Central memory CD4-positive, alpha-beta T cell (primary cell): ENCODE measurements around the gene TIMM10B.

ENCODE experiments used
- DNase-seq: peaks from one replicate; pipeline ENCODE4 v3.0.0; 2022
- total RNA-seq, 3 experiments: gene quantifications; one replicate each; lab custom pipeline; 2026; lab: John Stamatoyannopoulos, UW

The TIMM10B gene, protein sequence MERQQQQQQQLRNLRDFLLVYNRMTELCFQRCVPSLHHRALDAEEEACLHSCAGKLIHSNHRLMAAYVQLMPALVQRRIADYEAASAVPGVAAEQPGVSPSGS
- 53.0 to 61.9 (median 53.2) reads per million in 3 experiments for total RNA-seq

DNA sequence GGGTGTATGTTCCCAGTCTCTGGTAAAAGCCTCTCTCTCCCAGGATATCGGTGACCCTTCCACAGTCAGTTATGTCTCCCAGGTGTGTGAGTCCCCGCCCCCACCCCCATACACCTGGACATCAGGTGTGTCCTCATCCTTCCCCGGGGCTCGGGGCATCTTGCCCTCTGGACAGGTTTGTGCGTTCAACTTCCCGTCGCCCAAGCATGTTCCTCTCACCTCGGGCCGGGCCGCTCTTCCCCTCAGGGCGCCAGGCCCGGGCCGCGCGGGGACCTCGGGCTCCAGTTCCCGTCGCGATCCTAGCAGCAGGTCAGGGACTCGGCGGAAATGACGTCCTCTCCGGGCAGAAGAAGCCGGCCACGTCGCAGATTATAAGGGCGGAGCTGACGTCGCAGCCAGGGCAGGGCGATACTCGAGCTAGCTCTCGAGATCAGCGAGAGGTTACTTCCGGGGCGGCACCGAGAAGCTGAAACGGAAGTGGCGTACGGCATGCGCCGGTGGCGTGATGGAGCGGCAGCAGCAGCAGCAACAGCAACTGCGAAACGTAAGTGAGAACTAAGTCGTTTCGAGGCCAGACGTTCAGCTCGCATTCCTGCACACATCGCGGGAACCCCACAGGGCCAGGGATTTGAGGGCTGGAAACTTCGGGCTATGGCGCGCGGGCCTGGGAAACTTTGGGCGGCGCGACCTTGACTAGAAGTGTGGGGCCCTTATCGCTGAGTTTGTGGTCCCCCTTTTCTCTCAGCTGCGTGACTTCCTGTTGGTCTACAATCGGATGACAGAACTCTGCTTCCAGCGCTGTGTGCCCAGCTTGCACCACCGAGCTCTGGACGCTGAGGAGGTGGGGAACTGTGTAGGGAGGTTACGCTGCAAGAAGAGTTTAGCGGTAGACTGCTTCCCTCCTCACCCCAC, at the start of gene TIMM10B, which contains the start of gene ARFIP2:
TIMM10B (plus strand) TSS at position 490 of the 912 bp plus-strand sequence; CDS start at position 506, 16 bp downstream.
ARFIP2 (minus strand) TSS at position 320 of the 912 bp plus-strand sequence. CDS start 910 bp downstream, outside the sequence.
- DNase-seq, result peak; percentile 93

DNA sequence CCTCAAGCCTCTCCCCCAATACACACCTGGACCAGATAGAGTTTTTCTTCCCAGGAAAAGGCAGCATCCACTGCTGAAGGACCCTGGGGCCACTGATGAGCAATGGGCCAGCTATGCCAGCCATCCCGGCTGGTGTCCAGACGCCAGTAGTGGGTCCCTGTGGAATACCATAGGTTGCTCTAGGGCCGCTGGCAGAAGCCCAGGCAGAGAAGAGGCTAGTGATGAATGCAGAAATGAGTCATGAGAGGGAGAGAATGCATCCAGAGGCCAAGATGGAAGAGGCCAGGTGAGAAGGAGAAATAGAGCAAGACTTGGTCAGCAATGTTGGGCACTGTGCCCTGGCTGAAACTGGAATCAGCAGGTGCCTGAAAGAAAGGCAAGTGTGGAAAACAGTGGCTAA, 49.4 kb upstream of the TIMM10B start:
- DNase-seq, result no peak

DNA sequence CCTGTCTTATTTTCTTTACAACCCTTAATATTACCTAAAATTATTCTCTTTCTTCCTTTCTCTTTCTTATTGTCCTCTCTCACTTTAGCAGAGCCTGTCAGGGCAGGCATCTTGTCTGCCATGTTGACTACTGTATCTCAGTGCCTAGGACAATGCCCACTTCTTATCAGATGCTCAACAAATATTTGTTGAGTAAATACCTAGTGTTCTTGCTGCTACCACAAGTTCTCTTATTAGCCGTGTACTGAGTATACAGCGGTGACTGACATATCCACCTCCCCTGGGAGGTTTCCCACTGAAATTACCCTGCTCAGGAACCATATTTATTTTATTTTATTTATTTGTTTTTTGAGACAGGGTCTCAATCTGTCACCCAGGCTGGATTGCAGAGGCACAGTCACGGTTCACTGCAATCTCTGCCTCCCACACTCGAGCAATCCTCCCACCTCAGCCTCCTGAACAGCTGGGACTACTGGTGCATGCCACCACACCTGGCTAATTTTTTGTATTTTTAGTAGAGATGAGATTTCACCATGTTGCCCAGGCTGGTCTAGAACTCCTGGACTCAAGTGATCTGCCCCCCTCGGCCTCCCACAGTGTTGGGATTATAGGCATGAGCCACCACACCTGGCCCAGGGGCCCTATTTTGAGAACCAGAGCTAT, 47.2 kb upstream of the TIMM10B start:
- DNase-seq, result no peak

DNA sequence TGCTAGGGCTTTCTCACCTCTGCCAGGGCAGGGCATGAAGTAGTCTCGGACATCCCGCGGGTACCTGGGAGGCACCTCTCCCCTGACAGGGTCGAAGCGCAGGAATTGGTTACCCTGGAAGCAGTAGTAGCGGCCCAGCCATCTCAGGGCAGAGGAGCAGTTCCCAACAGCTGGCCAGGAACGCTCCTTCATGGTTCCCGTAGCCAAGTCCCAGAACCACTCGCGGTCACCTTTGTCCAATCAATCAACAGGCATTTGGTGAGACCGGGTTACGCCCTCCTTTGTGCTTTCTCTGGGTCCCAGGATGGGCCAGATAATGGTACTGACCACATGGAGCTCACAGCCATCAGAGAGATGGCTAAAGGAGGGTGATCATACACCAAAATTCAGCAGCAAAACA, 43.9 kb upstream of the TIMM10B start:
- DNase-seq, result no peak

DNA sequence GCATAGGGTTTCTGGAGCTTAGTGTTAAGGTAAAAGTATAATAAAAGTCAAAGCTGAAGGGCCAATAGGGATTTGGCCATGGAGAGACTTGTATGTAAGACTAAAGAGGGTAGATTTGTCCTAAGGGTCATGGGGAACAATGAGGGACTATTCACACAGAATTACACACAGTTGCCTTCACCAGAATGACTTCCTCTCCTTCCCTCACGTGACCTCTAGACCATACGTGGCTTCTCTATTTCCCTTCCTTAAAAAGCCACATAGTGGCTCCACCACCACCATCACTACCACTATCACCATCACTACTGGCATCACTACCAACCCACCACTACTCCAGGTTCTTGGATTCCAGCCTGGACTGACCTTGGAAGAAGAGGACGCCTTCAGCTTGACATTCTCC, 43.3 kb upstream of the TIMM10B start:
- no peak for DNase-seq

DNA sequence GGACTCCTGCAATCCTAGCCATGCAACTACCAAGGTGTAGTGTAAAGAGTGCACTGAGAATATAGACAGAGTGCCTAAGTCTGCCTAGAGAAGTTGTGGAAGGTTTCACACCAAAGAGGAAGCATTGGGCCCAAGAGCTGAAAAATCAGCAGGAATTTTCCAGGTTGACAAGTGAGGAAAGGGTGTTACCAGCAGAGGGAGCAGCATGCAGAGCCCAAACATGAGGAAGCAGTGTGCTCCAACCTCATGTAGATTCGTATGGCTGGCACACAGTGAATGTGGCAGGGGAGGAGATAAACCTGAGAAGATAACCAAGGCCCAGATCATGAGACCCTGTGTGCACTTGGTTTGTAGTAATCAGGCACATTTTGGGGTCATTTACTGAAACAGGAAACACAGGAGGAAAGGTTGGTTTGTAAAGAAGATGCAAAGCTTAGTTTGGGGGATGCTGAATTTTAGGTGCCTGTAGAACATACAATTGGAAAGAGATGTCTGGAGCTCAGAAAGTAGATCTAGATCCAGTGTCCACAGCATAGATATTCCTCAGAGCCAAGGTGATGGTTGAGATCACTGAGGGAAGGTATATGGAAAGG, 42.2 kb upstream of the TIMM10B start:
- peak; percentile 21 for DNase-seq

DNA sequence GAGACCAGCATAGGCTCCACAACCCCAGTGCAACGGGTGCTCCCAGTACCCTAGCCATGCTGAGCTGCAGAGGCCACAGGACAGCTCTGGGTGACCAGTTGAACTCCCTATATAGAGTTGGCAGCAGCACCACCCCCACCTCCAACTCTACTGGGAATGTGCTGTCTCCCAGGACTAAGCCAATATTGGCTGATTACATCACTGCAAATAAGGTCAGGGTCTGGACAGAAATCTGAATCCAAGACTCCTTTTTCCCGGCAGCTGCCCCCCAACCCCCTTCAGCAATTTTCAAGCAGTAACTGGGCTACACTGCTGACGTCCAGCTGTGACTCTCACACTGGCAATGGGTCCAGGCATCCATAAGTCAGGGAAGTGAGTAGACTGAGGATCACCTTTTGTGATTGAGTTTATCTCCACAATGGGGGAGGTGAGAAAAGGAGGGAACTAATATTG, 40.4 kb upstream of the TIMM10B start, which contains the start of gene HPX:
HPX (minus strand) TSS at position 82 of the 453 bp plus-strand sequence; CDS start at position 58, 24 bp downstream.
- no peak for DNase-seq

DNA sequence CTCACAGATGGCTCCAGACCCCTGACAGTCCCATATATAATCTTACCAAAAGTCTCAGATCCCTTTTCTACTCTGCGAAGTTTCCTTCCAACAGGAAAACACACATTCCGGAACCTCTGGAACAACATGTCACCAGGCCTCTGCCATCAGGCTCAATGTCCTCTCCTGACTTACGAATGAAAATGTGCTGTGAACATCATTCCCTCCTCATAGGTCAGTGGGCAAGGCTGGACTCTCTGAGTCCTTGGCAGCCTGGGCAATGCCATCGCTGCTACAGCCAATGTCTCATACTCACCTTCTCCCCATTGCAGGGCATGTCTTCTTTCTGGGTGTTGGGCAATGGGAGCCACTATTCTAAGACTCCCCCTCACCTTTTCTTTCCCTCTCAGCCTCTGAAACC, 38.9 kb upstream of the TIMM10B start:
- no peak for DNase-seq

DNA sequence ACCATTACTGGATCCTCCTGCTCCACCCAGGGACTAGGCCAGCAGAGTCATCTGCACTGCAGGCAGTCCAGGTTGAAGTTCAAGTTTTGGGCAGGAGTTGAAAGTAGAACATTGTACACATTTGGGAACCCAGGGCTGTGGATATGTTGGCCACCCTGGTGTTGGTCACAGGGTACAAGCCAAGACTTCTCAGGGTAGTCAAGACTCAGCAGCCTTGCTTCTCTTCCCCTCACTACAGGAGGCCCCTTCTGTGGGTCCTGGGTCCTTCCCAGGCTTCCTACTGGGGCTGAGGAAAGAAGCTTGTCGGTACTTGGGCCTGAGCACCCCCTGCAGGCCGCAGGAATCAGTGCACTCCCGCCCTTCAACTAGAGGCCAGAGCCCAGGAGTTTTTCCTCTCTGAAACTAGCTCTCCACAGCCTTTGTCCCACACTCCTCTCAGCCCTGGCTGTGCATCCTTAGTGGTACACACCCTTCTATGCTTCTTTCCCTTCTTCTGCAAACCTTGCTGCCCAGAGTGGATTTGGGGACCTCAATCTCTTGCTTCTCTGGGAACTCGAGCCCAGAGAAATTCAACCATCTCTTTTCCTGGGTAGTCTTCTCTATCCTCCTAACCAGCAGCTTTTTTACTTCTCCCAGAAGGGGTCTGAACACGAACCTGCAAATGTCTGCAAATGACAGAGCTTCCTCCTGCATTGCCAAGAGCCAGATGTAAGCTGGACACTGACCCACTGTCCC, 37.9 kb upstream of the TIMM10B start:
- peak; percentile 44 for DNase-seq

DNA sequence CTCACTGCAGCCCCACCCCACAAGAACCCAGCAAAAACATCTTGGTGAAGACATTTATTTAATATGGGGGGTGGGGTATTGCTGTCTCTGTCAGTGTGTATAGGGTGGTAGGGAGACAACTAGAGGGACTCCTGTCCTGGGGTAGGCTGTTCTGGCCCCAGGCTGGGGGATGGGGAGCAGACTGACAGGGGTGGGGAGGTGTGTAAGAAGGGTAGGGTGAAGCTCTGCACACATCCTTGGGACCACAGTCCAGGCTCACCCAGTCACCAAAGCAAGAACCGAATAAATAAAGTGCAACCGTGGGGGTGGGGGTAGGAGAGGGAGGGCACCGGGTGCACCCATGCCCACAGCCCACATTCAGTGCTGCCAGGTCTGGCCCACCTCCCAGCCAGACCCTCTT, 32.7 kb upstream of the TIMM10B start:
- DNase-seq, result no peak

DNA sequence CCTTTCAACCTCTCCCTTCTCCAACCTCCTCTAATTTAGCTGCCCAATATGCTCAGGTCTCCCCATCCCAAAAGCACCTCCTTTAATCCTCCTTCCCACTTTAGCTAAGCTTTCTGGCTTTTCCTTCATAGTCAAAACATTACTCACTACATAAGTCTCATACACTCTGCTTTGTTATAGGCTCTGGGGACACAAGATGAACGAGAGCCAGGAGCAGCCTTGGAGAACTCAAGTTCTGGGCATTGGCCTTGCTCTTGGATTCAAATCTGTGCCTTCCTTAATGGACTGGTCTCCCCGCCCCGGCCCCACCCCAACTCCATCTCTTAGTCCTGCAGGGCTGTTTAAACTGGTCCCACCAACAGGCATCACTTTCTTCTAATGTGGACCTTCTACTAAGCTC, 29.1 kb upstream of the TIMM10B start:
- no peak for DNase-seq

DNA sequence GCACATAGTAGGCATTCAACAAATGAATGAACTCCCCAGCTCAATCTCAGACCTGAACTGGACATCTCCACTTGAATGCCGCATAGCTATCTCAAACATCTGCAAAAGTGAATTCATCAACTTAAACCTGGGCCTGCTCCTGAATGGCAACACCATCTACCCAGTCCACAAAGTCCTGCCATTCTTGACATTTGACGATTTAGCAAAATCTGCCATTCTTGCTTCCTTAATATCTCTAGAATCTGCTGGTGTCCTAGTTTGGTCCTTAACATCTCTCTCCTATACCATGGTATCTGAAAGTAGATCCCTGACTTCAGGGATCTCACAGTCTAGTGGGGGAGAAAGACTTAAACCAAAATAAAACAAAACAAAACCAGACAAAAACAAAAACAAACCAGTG, 28.1 kb upstream of the TIMM10B start:
- DNase-seq, result no peak

DNA sequence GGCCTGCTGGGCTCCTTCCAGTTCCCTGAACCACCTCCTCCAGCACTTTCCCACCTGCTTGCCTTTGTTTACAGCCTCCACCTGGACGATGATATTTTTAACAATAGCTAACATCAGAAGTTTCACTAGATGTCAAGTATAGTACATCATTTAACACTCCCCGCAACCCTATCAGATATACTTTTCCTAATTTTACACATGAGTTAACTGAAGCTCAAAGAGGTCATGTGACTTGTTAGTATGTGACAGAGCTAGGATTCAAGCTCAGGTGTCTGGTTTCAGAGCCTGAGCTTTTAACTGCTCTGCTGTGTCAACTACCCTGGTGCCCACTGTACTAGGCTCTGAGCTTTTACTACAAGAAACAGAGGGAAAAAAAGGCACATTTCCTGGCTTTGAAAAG, 26.2 kb upstream of the TIMM10B start:
- no peak for DNase-seq

DNA sequence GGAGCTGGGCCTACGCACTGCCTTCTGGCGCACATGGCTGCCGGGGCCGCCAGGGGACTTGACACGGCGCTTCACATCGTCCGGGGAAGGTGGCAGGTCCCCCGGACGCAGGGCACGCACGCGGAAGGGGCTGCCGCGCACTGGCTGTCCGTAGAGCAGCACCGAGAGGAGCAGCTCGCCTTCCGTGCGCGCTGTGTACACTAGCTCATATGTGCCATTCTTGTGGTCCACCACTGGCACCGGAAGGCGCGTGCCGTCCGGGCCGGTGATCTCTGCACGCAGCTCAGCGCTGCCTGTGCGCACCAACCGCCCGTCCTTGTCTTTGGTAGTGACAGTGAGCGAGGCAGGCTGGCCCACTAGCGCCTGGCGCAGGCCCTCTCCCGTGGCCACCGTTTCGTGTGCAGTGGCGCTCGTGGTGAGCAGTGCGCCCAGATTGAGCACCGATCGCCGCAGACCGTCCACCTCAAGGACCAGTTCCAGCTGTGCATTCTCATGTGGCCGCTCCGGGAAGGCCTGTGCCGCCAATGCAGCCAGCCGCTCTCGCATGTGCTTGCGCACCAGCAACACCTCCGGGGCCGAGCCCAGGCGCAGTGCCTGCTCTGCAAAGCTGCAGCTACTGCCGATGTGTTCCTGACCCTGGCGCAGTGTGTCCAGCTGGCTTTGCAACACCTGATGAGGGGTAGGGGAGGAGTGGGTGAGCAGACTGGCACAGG, 24.8 kb upstream of the TIMM10B start:
- no peak for DNase-seq

DNA sequence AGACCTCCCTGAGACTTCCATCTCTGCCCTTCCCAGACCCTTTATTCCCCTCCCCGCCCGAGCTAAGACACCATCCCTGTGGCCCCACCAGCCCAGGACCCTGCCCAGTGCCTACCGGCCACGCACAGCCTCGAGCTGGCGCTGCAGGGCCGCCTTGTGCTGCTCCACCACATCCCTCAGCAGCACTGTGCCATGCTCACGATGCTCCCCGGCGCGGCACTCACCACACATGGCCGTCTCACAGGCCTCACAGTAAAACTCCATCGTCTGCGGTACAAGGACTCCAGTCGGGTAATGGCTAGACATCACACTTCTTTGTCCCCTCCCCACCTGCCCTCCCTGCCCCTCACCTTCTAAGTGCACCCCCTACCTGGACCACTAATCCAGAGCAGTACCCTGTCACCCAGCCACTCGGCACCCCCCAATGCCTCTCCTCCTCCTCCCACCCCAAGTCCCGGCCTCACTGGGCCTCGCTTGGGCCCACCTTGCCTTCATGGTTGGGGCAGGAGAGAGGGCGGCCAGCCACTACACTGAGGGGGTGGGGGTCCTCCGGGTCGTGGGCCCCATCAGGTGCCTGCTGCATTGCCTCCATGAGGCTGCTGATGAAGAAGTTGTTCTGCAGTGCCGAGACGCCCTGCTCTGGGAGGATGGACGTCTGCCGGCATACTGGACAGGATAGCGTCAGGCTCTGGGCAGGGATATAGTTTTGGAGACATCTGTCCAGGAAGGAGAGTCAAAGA, 23.6 kb upstream of the TIMM10B start:
- DNase-seq, result no peak

DNA sequence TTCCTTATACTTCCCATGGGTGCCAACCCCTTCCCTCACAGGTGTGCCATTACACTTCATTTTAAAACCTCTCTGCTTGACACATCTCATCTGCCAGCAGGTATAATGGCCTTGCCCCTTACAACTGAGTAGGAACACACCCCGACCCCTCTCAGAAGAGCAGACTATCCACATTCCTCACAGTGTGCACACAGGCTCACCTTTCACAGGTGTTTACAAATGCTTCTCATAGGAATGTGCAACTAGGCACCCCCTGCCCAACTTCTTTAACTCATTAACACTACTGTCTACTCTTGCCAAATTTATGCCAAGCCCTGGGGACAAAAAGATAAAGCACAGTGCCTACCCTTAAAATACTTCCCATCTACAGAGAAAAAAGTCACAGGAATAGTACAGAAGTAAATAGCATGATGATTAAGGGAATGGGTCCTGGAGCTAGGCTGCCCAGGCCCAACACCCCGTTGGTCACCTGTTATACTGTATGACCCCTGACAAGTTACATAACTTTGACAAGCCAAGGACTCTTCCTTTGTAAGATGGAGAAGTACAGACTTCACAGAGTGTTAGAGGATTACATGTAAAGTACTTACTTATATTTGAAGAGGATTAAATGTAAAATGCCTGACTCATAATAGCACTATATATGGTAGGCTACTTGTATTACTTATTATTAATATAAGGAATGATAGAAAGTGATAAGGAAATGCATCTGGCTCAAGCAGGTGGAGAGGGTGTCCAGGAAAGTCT, 22.8 kb upstream of the TIMM10B start:
- no peak for DNase-seq

DNA sequence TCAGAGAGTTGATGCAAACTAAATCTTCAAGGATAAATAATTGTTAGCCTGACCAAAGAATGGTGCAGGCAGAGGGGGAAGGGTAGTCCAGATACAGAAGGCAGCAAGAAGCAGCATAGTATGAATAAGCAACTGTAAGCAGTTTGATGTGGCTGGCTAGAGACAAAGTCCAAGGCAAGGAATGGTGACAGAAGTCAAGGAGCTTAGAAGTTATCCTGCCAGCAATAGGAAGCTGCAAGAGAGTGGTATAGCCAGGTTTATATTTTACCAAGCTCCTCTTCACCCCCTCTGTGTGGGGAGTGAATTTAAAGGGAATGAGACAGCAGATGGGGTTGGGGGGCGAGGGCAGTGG, 22.2 kb upstream of the TIMM10B start:
- DNase-seq, result no peak

DNA sequence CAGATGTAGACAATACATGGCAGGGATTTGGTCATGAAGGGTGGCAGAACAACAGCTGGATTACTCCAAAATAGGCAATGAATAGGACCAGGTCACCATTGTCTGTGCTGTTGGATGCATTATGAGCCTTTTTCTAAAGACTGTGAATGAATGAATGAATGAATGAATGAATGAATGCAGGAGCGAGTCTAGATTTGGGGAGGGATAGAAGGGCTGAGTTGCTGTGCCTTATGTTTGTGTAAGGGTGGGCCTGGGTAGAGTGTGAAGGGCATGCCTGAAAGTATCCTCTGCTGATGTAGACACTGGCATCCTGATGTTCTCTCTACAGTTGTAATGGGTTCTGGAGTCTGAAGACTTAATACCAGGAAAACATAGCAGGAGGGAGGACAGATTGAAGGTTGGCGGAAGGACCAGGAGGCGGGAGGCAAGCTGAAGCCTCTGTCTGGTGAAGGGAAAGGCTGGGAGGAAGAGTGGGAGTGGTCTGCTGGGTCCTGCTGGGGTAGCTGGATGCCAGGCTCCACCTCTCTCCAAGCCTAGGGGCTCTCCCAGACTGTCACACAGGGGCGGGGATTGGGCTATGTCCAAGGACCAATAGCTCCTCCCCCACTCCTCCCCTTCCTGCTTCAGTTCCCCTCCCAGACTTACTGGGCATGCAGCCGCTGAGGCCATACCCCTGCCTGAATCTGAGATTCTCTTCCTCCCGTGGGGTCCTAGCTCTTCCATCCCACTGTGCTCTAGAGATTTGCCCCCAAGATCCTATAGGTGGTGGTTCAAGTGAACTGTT, 12.4 kb upstream of the TIMM10B start:
- DNase-seq, result no peak

DNA sequence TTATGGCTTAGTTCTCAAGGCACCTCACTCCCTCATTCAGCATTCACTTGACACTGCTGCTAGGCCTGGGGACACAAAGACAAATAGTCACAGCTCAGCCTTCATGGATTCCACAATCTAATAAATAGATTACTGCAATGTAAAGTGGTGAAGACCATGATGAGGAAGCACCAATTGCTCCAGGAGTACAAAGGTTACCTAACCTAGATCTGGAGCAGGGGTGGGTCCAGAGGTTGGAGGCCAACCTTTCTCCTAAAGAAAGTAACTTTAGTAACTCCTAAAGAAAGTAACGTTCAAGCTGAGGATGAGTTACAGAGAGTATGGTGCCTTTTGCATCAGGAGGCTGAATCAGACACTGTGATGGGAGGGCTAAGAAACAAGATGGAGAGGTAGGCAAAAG, 11.7 kb upstream of the TIMM10B start:
- no peak for DNase-seq
